Stimulated activated memory B cell treated with anti-CD40 and anti-IgM and Interleukin-4, amounts not matched to agents 10 μg/mL and 1 μg/mL and 100 μg/mL, for 72 hours (primary cell): ENCODE results near the gene ADAD2.

Experiments
- ATAC-seq: fragments of 150-1000 bp; cut with Tn5 transposase; 2 replicates; pipeline ENCODE4 v1.10.0; 2021
- H3K27ac Mint-ChIP-seq: one replicate; pipeline ENCODE4 v1.8.0; 2022; ENCODE audit warnings: mild to moderate bottlenecking, mixed read lengths
- H3K27me3 Mint-ChIP-seq: one replicate; pipeline ENCODE4 v1.8.0; 2022; ENCODE audit warnings: mixed read lengths
- H3K36me3 Mint-ChIP-seq: one replicate; pipeline ENCODE4 v1.8.0; 2022; ENCODE audit warnings: mixed read lengths
- H3K4me1 Mint-ChIP-seq: one replicate; pipeline ENCODE4 v1.8.0; 2022; ENCODE audit warnings: mixed read lengths
- H3K4me3 Mint-ChIP-seq: one replicate; pipeline ENCODE4 v1.8.0; 2022; ENCODE audit warnings: mild to moderate bottlenecking, moderate library complexity, mixed read lengths
- H3K9me3 Mint-ChIP-seq: one replicate; pipeline ENCODE4 v1.8.0; 2022; ENCODE audit warnings: mixed read lengths

Gene ADAD2

GRCh38 chr16:84239141-84239769 lies 48.3 kb downstream of the ADAD2 start:
- Mint-ChIP-seq H3K9me3 (peaks cover 4% of the 10 kb centered on the region), H3K4me1 (no peaks in the 10 kb centered on the region), H3K36me3 (no peaks in the 10 kb centered on the region), H3K27me3 (peaks cover 47% of the 10 kb centered on the region), H3K4me3 (no peak overlapping the region), H3K27ac (no peak overlapping the region)
- no peak for ATAC-seq

- no peaks in the 10 kb centered on the region for H3K4me1 Mint-ChIP-seq
- no peak within 1 kb of the TSS for H3K27ac Mint-ChIP-seq
- peaks cover 7% of the 10 kb centered on the region for H3K9me3 Mint-ChIP-seq
- H3K4me3 Mint-ChIP-seq, result no peak within 1 kb of the TSS
- peaks cover 47% of the 10 kb centered on the region for H3K27me3 Mint-ChIP-seq
- no peaks in the 10 kb centered on the region for H3K36me3 Mint-ChIP-seq
- no peak for ATAC-seq
Measured at GRCh38 chr16:84239909-84240308, 49.0 kb downstream of the ADAD2 start, which contains the start of gene KCNG4. TSS of gene KCNG4 (minus strand) at chr16:84240012. CDS start at chr16:84237485, 2,527 bp downstream.

- Mint-ChIP-seq H3K4me3 (no peak overlapping the region), H3K9me3 (peaks cover 7% of the 10 kb centered on the region), H3K27me3 (peaks cover 47% of the 10 kb centered on the region), H3K4me1 (no peaks in the 10 kb centered on the region), H3K36me3 (no peaks in the 10 kb centered on the region), H3K27ac (no peak overlapping the region)
- ATAC-seq, result no peak
Measured at GRCh38 chr16:84240455-84240854, 49.5 kb downstream of the ADAD2 start.

GRCh38 chr16:84241778-84242177 lies 50.8 kb downstream of the ADAD2 start:
- ATAC-seq, result no peak
- Mint-ChIP-seq H3K9me3 (peaks cover 7% of the 10 kb centered on the region), H3K27ac (no peak overlapping the region), H3K27me3 (peaks cover 47% of the 10 kb centered on the region), H3K4me1 (no peaks in the 10 kb centered on the region), H3K36me3 (no peaks in the 10 kb centered on the region), H3K4me3 (no peak overlapping the region)

GRCh38 chr16:84242839-84243238 lies 51.9 kb downstream of the ADAD2 start:
- ATAC-seq, result no peak
- Mint-ChIP-seq H3K27me3 (peaks cover 37% of the 10 kb centered on the region), H3K27ac (no peak overlapping the region), H3K4me3 (no peak overlapping the region), H3K4me1 (no peaks in the 10 kb centered on the region), H3K36me3 (no peaks in the 10 kb centered on the region), H3K9me3 (peaks cover 7% of the 10 kb centered on the region)

GRCh38 chr16:84243732-84244131 lies 52.8 kb downstream of the ADAD2 start:
- Mint-ChIP-seq H3K4me1 (no peaks in the 10 kb centered on the region), H3K4me3 (no peak overlapping the region), H3K27ac (no peak overlapping the region), H3K36me3 (no peaks in the 10 kb centered on the region), H3K9me3 (peaks cover 7% of the 10 kb centered on the region), H3K27me3 (peaks cover 32% of the 10 kb centered on the region)
- ATAC-seq, result no peak

- Mint-ChIP-seq H3K9me3 (peaks cover 7% of the 10 kb centered on the region), H3K27ac (no peak overlapping the region), H3K36me3 (no peaks in the 10 kb centered on the region), H3K27me3 (peaks cover 28% of the 10 kb centered on the region), H3K4me1 (no peaks in the 10 kb centered on the region), H3K4me3 (no peak overlapping the region)
- ATAC-seq, result no peak
Measured at GRCh38 chr16:84244728-84245127, 53.8 kb downstream of the ADAD2 start.

- H3K4me1 Mint-ChIP-seq, result no peaks in the 10 kb centered on the region
- no peak for ATAC-seq
- no peak overlapping the region for H3K4me3 Mint-ChIP-seq
- peaks cover 28% of the 10 kb centered on the region for H3K27me3 Mint-ChIP-seq
- H3K36me3 Mint-ChIP-seq, result no peaks in the 10 kb centered on the region
- H3K9me3 Mint-ChIP-seq, result peaks cover 7% of the 10 kb centered on the region
- no peak overlapping the region for H3K27ac Mint-ChIP-seq
Measured at GRCh38 chr16:84245956-84246678, 55.2 kb downstream of the ADAD2 start.

GRCh38 chr16:84246679-84247077 lies 55.7 kb downstream of the ADAD2 start:
- ATAC-seq, result no peak
- H3K36me3 Mint-ChIP-seq, result no peaks in the 10 kb centered on the region
- H3K4me3 Mint-ChIP-seq, result no peak overlapping the region
- no peaks in the 10 kb centered on the region for H3K4me1 Mint-ChIP-seq
- peaks cover 28% of the 10 kb centered on the region for H3K27me3 Mint-ChIP-seq
- H3K27ac Mint-ChIP-seq, result no peak overlapping the region
- peaks cover 7% of the 10 kb centered on the region for H3K9me3 Mint-ChIP-seq
